ENCODE results near the gene RNF222.

- TF ChIP-seq CTCF (IDR thresholded peaks at IDR 0.05) (no peak), POLR2A (IDR thresholded peaks at IDR 0.05) (no peak)
These were observed 7.9 kb upstream of the RNF222 start for GRCh38 chr17:8405499-8406016.

Measured in ovary (tissue), 3 donors.